Dermis microvascular lymphatic vessel endothelial cell (primary cell): Measurements from ENCODE around the gene RRP1B. TPM values are rescaled to one million over a fixed set of nuclear protein-coding genes. Genes with fewer than 3 reads are reported as not detected.
"Not testable (repeated sequence)": the region's sequence is repeated elsewhere in the genome, so short reads cannot be mapped to it uniquely, and the experiment has no call there.

Experiments used
- DNase-seq, 2 donors: peaks; one replicate each; pipeline versions ENCODE4 v3.0.0 to v3.0.0-alpha.2; 2010; ENCODE audit warnings: low read depth in 2 of 2
- total RNA-seq: library from RNA; depleted of rRNA; stranded (reverse); fragments of >200 nt; gene quantifications from 2 replicates; pipeline ENCODE4 v1.2.1, GENCODE V29; 2014

Gene RRP1B
- total RNA-seq, 1 donor from 2014 or later, result 22.1 TPM

DNA sequence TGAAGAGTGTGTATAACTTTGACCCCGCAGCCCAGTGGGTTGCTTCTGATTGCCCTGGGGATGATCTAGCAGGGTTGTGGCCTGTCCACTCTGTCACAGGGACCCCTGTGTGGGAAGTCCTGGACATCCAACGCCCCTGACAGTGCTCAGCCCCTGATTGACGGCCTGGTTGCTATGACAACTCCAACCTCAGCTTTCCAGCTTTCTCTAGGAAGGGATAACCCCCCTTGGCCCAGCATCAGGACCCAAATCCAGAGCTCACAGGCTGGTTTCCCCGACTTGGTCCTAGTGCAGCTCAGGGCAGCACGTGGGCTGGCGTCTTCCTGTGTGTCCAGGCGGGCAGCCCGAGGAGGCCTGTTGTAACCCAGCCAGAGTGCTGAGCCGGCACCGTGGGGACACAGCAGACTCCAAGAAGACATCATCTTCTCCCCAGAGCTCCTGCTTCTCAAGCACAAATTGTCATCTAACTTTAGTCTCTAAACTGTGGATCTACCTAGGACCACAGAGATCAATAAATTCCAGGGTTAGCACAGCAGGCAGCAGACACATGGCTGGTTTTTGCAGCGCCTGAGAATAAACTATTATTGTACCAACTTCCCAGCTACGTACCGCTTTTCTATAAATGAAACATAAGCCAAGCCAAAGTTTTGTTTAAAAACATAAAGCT, 40.7 kb downstream of the RRP1B start:
- no peak for DNase-seq

DNA sequence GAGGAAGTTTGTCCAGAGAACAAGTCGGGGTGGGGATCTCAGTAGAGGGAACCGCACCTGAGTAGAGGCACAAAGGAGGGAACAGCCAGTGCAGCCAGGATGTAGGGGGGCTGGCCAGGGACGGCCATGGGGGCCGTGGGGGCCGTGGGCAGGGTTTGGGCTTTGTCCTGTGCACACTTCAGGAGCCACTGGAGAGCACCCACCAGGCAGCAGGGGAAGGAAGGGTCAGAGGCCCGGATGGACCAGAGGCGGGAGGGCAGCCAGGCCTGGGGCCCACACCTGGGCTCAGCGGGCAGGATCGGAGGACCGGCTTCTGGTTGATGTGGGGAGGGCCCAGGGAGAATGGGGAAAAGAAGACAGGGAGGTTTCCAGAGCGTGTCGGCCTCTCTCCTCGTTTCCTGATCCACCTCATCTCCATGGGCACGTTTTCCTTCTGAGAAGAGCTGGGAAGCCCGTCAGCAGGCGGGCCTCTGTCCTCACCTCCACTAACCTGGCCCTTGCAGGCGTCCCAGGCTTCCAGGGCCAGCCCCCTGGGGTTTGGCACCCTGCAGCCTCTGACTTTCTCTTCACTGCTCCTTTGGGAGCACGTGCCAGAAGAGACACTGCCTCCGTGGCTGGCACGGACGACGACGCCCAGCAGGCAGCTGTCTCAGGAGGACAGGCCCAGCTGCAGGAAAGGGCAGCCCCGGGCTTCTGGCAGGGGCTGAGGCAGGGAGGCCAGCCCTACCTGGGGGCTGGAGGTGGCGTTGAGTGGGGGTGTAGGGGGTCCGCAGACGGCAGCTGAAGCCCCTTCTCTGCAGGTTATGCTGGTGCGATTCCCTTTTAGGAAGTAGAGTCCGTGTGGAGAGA, 42.8 kb downstream of the RRP1B start:
- no peak for DNase-seq

DNA sequence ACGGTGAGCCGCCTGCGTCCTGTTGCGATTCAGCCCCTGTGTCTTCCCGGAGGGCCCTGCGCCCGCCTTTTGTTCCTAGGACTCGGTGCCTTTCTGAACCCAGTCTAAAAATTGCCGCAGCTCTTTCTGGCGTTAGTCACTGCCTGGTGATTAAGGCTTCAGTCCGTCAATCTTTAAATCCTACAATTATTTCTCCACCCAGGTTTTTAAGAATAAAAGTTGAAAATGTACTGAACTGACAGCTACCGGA, 43.4 kb downstream of the RRP1B start:
- no peak for DNase-seq

DNA sequence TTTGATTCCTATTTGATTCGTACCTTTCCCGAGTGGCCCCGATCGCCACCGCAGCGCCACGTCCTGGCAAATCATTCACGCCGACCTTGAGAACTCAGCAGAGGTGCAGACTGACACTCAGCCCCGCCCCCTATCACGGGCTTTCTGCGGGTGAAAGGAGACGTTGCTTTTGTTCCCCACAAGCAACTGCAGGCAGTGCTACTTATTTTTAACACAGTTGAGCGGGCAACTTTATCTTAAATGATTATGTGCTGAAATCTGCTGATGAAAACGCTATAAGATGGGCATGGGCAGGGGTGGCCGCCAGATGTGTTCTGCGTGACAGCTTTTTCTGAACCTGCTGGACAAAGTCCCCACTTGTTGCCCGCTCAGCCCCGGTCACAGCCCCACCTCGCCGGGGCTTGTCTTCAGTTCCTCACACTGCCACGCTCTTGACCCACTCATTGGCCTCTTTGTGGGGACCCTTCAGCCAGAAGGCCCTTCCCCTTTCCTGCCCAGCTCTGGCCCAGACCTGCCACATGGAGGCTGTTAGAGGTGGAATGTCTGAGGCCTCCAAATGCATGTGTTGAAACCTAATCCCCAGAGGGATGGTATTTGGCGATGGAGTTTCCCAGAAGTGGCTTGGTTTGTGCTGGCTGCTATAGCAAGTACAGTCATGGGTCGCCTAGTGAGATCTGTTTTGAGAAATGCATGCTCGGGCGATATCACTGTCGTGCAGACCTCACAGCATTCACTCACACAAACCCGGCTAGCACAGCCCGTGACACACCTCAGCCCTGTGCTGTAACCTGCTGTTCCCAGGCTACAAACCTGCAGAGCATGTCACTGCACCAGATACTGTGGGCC, 43.9 kb downstream of the RRP1B start:
- DNase-seq, result no peak

DNA sequence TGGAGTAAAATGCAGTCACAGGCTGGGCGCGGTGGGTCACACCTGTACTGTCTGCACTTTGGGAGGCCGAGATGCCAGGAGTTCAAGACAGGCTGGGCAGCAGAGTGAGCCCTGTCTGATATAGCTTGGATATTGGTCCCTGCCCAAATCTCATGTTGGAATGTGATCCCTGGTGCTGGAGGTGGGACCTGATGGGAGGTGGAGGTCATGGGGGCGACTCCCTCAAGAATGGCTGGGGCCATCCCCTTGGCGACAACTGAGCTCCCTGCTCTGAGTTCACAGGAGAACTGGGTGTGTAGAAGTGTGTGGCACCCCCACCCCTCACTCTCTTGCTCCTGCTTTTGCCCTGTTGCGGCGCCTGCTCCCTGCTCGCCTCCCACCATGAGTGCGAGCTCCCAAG, 48.1 kb downstream of the RRP1B start:
- DNase-seq, result no peak

DNA sequence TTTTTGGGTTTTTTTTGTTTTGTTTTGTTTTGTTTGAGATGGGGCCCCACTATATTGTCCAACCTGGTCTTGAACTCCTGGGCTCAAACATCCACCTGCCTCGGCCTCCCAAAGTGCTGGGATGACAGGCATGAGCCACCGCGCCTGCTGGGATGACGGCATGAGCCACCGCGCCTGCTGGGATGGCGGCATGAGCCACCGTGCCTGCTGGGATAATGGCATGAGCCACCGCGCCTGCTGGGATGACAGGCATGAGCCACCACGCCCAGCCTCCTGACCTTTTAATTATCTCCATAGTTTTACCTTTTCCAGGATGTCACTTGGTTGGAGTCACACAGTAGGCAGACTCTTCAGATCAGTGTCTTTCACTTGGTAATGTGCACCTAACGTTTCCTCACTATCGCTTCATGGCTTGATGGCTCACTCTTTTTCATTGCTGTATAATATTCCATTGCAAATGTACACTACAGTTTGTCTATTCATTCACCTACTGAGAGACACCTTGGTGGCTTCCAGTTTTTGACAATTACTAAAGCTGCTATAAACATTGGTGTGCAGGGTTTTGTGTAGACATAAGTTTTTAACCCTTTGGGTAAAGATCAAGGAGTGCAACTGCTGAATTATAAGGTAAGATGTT, 49.5 kb downstream of the RRP1B start:
- DNase-seq, result no peak

DNA sequence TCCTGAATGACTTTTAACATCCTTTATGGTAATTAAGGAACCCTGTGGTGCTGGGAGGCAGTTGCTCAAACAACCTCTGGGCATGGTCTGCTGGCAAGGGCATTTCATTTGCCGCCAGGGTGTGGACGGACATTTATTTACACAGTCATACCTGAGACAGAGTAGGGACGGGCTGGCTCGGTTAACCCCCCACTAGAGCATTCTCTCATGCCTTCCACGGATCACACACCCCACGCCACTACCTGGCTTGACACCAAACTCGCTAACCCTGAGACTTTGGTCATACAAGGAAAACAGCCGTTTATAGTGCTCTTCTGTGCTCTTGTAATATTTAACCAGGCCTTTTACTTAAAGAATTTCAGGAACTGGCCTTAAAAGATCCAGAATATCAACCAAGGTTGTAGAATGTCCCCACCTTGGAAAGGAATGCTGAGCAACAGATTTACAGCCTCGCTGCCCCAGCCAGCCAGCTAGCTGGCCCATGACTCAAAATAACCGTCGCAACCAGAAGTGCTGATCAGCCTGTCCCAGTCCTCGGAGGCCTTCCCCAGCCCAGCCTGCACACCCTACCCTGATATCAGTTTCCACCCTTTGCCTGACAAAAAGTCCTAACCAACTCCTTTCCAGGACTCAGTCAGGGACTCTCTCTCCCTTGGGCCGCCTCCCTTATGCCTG, 53.0 kb downstream of the RRP1B start:
- no peak for DNase-seq

DNA sequence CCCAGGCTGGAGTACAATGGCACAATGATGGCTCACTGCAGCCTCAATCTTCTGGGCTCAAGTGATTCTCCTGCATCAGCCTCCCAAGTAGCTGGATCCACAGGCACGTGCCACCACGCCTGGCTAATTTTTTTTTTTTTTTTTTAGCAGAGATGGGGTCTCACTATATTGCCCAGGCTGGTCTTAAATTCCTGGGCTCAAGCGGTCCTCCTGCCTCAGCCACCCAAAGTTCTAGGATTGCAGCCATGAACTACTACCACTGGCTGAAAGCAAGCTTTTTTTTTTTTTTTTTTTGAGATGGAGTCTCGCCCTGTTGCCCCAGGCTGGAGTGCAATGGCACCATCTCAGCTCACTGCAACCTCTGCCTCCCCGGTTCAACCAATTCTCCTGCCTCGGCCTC, 53.8 kb downstream of the RRP1B start:
- DNase-seq, result not testable (repeated sequence)

DNA sequence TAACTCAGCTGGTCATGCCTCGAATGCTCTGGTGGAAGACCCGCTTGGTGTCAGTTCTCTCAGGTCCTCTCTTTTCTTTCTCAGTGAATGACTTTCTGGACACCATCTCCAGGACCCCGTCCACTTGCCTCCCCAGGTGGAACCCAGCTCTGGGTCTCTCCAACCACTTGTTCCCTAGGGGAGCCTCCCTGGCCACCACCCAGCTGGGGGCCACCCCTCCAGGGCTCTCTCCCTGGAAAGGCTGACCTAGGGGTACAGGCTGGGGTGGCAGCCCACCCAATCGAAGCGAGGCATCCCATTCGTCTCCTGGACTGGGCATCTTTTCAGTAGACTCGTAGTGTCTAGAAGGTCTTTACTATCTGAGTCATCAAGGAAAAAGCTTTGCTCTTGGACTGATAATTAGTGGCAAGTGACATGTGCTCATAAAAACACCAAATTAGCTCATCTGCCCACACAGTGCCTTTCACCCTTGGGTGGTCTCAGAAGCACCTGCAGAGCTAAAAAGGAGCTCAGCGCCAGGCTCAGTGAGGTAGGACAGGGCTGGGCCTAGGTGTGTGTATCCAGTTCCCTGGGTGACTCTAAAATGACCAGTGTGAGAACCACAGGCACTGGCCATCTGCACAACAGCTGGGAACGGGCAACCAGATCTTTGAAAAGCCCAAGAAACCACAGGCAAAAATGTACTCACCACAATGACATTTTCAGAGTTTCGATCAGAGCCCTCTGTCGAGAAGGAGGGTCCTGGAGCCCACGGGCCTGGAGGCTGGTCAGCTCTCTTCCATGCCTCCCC, 57.2 kb downstream of the RRP1B start:
- DNase-seq, result no peak

DNA sequence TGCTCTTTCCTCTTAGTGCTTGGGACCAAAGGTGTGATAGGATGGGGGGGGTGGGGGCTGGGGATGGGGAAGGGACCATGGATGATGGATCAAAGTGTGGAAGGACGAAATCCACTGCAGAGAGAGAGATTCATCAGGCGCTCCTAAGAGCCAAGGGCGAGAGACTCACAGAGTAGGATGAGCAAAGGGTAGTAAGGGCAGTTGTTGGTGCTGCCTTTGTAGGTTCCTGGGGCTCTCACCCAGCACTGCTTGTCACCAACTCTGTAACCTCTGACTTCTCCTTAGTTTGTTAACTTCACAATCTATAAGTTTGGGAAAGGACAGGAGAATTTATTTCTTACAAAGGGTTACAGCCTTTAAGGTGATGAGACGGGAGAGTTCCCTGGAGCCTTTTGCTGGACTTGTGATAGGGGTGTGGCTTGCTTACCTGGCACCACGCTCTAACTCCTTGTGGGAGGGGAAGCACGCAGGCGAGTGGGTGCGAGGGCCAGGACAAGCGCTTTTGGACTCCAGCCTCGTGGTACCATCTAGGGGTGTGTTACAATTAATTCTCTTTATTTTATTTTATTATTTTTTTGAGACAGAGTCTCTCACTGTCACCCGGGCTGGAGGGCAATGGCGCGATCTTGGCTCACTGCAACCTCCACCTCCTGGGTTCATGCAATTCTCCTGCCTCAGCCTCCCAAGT, 58.0 kb downstream of the RRP1B start:
- no peak for DNase-seq

DNA sequence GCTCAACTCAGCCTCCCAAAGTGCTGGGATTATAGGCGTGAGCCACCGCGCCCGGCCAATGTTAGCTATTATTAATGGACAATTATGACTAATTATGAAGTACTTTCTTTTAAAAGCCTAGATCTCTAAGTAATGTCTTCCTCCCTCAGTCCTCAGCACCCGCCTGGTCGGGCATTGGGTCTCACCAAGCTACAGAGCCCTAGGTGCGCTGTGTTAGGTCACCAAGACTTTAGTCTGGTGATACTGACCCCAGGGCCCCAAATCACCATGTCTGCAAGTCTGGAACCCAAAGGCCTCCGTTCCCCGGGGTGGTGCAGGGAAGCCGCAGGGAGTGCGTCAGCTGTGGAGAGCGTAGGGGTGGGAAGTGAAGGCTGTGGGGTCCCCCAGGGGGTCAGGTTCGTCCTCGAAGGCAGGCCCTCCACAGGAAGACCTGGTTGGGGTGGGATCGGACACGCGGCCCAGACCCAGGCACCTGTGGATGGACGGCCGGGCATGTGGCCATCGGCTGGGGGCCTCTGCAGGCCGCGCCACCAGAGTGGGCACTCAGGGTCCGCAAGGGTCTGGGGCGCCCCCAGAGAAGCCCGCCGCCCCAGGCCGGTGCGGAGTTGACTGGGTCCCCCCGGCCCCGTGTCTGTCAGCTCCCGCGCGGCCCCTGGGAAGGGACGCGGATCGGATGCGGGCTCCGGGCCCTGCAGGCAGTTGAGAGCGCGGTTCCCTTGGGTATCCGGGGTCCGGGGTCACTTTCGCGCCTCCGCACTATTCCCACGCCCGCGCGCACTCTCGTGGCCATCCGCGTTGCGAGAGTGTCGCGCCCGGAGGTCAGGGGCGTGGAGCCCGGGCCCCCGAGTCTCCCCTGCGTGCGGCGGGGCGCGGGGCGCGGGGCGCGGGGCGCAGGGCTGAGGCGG, 58.9 kb downstream of the RRP1B start:
- DNase-seq, result no peak

DNA sequence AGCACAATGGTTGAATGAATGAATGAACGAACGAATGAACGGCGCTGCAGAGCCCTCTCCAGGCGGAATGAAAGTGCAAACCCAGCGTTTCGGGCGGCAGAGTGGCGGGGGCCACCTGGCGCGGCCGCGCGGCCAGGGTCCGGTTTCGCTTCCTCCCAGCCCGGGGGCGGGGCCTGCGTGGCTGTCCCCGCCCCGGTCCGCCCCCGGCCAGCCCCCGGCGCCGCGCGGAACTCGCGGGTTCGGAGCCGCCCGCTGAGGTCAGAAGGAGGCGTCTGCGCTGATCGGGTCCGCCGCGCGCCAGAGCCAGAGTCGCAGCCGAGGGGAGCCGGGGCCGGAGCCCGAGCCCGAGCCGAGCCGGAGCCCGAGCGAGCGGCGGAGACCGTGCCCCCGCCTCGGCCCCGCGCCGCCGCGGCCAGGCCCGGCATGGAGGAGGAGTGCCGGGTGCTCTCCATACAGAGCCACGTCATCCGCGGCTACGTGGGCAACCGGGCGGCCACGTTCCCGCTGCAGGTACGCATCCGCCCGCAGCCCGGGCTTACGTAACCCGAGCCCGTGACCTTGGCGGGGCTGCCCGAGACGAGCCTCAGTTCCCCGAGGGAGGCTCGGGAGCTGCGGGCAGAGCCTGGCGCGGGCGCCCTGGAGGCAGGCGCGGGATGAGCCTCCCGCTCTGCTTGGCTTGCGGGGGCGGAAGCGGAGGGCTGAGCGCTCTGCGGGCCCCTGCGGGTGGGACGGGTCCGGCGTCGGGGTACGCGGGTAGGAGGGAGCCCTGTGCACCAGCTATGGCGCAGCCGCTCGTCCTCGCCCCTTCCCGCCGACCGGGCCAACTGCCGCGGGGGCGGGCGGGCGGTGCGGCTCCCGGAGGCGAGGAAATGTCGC, 59.8 kb downstream of the RRP1B start, which contains the start of gene PDXK:
Gene PDXK (plus strand): TSS at position 258 of the 876 bp plus-strand sequence. CDS start 166 bp downstream, at position 424.
- DNase-seq, result peak; percentile 31 to 85

DNA sequence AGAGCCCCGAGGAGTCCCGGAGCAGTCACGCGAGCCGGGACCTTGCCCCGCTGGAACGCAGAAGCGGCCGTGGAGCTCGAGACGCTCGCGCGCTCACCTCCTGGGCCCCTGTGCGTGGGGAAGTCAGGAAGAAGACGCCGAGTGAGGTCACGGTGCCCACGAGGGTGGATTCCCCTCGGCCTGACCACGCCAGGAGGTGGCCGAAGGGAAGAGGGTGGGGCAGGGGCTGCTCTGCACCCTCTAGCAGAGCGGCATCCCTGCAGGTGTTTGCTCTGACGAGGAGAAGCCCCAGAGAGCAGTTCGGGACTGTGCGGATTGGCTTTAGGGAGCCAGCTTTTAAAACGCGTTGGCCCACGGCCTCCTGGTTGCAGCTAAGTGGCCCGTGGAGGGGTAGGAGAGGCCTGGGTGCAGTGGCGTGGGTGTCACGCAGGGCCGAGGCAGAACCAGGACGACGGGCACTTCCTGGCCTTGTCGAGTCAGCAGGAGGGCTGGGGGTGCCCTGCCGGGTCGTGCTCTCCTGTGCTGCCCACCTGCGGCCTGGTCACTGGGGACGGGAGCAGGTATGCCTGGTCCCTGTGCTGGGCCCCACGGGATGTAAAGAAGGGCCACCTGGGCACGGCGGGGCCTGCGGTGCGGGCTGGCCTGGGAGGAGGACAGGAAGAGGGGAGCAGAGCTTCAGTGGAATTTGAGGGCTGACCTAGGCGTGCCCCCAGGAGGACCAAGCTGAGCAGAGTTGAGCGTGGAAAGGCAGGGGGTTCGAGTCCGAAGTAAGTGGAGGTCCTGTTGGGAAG, 60.6 kb downstream of the RRP1B start:
- DNase-seq, result peak in 1 of 2 donors; percentile 25

DNA sequence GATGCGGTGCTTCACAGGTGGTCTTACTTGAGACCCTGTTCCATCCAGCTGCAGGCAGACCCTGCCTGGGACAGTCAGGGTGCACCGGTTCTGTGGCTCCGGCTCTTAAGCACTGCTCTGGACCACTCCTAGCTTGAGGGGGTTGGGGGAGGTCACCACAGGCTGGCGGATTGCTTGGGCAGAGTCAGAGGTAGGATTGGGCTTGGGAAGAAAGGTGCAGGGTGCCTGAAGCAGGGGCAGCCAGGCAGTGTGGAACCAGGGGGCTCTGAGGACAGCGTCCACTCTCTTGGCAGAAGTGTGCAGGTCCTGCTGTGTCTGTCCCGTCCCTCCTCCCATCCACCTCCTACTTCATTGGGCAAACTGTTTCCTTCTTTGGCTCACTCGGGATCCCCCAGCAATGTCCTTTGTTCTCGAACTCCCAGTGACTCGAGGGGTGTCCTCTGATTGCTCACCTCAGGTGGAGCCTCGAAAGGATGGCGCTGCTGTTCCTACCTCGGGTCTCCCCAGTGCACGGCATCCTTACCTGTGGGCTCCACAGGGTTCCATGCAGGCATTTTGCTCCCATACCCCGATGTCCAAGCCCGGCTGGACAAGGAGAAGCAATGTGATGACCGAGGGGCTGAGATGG, 61.3 kb downstream of the RRP1B start:
- no peak for DNase-seq

DNA sequence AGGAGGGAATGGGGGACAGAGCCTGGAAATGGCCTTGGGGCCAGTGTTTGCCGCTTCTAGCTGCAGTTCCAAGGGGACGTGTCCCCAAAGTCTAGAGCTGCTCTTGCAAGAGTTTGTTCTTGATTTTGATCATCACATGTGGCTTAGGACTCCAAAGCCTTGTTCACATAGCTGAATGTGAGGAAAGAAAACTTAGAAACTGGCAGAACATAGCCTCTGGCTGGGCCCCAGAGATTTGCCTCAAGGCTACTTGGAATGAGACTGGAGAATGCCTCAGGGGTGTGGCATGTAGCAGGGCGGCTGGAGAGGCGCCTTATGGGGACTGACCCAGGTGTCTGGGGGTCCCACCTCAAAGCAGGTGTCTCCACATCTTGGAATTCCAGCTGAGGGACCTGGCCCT, 61.8 kb downstream of the RRP1B start:
- no peak for DNase-seq

DNA sequence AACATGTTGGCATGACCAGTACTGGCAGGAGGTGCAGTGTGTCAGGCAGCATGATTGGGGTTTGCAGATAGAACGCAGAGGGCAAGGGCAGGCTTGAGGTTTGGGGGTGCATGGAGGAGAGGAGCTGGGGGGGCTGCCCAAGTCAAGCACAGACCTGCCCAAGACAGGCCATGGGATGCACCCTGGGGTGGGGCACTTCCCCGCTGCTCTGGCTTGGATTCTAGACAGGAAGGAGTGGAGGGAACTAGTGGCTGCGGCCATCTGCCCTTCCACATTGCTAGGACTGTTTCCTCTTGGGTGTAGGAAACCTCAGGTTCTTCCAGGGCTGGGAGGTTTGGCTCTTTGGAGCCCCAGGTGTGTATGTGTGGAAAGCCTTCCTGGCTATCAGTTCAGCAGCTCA, 62.6 kb downstream of the RRP1B start:
- DNase-seq, result no peak

DNA sequence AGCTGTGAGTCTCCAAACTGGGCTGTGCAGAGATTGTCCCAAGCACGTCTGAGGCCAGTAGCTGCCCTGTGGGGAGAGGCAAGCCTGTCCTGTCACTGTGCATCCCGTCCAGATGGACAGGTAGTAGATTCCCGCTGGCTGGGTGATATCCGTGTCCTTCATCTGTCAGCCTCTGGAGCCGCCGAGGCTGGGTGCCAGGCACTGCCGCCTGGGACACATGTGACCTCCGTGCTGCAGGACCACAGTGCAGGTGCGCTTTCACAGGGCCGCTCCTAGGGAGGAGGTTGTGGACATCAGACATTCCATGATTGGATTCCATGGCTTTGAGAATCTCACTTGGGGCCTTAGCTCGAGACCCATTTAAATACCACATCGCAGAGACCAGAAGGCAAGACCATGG, 64.3 kb downstream of the RRP1B start:
- DNase-seq, result no peak
